Measurements from ENCODE around the gene TLDC2.
A peak's percentile ranks its signal among the peaks of the same experiment; 100 is the strongest.
"Not testable (repeated sequence)": the region's sequence is repeated elsewhere in the genome, so short reads cannot be mapped to it uniquely, and the experiment has no call there.

Gene TLDC2

GRCh38 chr20:36871640-36872570, 4.0 kb upstream of the TLDC2 start:
- DNase-seq, result no peak

GRCh38 chr20:36872852-36873251, 3.1 kb upstream of the TLDC2 start:
- DNase-seq, result no peak

- no peak for DNase-seq
Measured at GRCh38 chr20:36873498-36874189, 2.3 kb upstream of the TLDC2 start.

GRCh38 chr20:36875093-36875492, 845 bp upstream of the TLDC2 start:
- DNase-seq, result not testable (repeated sequence)

GRCh38 chr20:36876473-36876833, 515 bp downstream of the TLDC2 start:
- DNase-seq, result no peak

GRCh38 chr20:36878941-36879340, 3.0 kb downstream of the TLDC2 start:
- no peak for DNase-seq

- DNase-seq, result no peak
Measured at GRCh38 chr20:36880741-36881250, 4.9 kb downstream of the TLDC2 start.

GRCh38 chr20:36881331-36881730, 5.4 kb downstream of the TLDC2 start:
- DNase-seq, result no peak

- no peak for DNase-seq
Measured at GRCh38 chr20:36881888-36882287, 6.0 kb downstream of the TLDC2 start.

- no peak for DNase-seq
Measured at GRCh38 chr20:36883977-36884535, 8.1 kb downstream of the TLDC2 start.

- no peak for DNase-seq
Measured at GRCh38 chr20:36885356-36885755, 9.4 kb downstream of the TLDC2 start.

- peak; percentile 84 for DNase-seq
Measured at GRCh38 chr20:36886859-36887751, 11.2 kb downstream of the TLDC2 start.

- no peak for DNase-seq
Measured at GRCh38 chr20:36887752-36888090, 11.8 kb downstream of the TLDC2 start.

- no peak for DNase-seq
Measured at GRCh38 chr20:36888880-36889516, 13.1 kb downstream of the TLDC2 start.

- no peak for DNase-seq
Measured at GRCh38 chr20:36890586-36890985, 14.6 kb downstream of the TLDC2 start.

GRCh38 chr20:36891211-36891610, 15.3 kb downstream of the TLDC2 start:
- no peak for DNase-seq

- DNase-seq, result no peak
Measured at GRCh38 chr20:36893801-36894200, 17.9 kb downstream of the TLDC2 start.

- DNase-seq, result no peak
Measured at GRCh38 chr20:36895036-36895435, 19.1 kb downstream of the TLDC2 start.

- DNase-seq, result no peak
Measured at GRCh38 chr20:36904690-36905089, 28.8 kb downstream of the TLDC2 start.

- not testable (repeated sequence) for DNase-seq
Measured at GRCh38 chr20:36905566-36905965, 29.6 kb downstream of the TLDC2 start.

- not testable (repeated sequence) for DNase-seq
Measured at GRCh38 chr20:36906086-36906485, 30.1 kb downstream of the TLDC2 start.

GRCh38 chr20:36908603-36909002, 32.7 kb downstream of the TLDC2 start:
- no peak for DNase-seq

Measured in CD4-positive, alpha-beta T cell treated with Interleukin-6 for 4 hours (primary cell).